ENCODE results near the gene ZNF445. TPM values are rescaled to one million over a fixed set of nuclear protein-coding genes. Genes with fewer than 3 reads are reported as not detected.

Gene ZNF445
- total and polyA plus RNA-seq, 2 of the 8 experiments (the other 6 are each of a cell fraction or from before 2014, with no cell fraction given): 3.3 to 26.3 TPM

- TF ChIP-seq CTCF (IDR thresholded peaks at IDR 0.05; ENCODE audit: control extremely low read depth in 1 of 3, insufficient read depth in 1 of 3, low read depth in 1 of 3, low read length in 3 of 3) (no peak), KDM4A (IDR thresholded peaks at IDR 0.05; ENCODE audit: low read depth, low read length, severe bottlenecking) (no peak), ZNF274 (IDR thresholded peaks at IDR 0.05; ENCODE audit: borderline replicate concordance, extremely low read depth, low read length) (no peak), GTF2F1 (IDR thresholded peaks at IDR 0.05; ENCODE audit: borderline replicate concordance, low read depth, low read length) (no peak)
These were observed 34.7 kb downstream of the ZNF445 start (continued) for GRCh38 chr3:44442596-44443309.
